ENCODE measurements around the gene RGS2. TPM values are rescaled to one million over a fixed set of nuclear protein-coding genes. Genes with fewer than 3 reads are reported as not detected.

Gene RGS2, protein sequence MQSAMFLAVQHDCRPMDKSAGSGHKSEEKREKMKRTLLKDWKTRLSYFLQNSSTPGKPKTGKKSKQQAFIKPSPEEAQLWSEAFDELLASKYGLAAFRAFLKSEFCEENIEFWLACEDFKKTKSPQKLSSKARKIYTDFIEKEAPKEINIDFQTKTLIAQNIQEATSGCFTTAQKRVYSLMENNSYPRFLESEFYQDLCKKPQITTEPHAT
- 5.6 and 5.8 TPM in 2 replicates for total RNA-seq

DNA sequence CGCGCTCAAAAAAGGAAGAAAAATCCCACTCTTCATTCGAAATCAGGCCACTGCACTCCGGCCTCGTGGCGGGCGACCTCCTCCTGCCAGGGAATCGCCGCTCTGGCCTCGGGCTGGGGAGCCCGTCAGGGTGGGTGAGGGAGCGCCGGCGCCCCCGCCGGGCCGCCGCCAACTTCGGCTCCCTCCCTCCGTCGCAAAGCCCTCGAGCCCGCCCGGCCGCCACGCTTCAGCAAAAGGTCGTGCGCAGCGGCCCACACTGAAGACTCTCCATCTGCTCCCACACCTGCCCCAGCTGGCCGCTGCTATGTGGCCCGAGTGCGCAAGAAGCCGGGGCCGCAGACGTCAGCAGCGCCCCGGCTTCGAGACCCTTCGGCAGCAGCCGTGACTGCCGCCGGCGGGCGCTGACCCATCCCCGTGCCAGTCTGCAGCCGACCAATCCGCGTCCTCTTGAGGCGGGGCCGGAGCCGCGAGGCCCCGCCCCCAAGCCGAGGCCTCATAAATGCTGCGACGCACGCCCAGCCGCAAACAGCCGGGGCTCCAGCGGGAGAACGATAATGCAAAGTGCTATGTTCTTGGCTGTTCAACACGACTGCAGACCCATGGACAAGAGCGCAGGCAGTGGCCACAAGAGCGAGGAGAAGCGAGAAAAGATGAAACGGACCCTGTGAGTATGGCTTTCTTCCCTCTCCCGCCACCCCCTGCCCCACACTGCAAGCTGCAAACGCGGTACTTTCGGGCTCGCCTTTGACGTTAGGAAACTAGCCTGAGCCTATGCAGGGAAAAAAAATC lies at the start of gene RGS2:
RGS2 (plus strand) TSS at position 522 of the 789 bp plus-strand sequence; CDS start at position 555, 33 bp downstream.
- TF ChIP-seq, protein P1, sequence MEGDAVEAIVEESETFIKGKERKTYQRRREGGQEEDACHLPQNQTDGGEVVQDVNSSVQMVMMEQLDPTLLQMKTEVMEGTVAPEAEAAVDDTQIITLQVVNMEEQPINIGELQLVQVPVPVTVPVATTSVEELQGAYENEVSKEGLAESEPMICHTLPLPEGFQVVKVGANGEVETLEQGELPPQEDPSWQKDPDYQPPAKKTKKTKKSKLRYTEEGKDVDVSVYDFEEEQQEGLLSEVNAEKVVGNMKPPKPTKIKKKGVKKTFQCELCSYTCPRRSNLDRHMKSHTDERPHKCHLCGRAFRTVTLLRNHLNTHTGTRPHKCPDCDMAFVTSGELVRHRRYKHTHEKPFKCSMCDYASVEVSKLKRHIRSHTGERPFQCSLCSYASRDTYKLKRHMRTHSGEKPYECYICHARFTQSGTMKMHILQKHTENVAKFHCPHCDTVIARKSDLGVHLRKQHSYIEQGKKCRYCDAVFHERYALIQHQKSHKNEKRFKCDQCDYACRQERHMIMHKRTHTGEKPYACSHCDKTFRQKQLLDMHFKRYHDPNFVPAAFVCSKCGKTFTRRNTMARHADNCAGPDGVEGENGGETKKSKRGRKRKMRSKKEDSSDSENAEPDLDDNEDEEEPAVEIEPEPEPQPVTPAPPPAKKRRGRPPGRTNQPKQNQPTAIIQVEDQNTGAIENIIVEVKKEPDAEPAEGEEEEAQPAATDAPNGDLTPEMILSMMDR (IDR thresholded peaks at IDR 0.05; ENCODE audit: extremely low read depth, low read depth, low read length) = no peak
- peak within 1 kb of the TSS; percentile 95 for H2AFZ ChIP-seq (ENCODE audit: low read length)
- H3K4me3 ChIP-seq (ENCODE audit: insufficient read depth, low read length) = peak within 1 kb of the TSS; percentile 97
- no peaks in the 10 kb centered on the region for H4K20me1 ChIP-seq (ENCODE audit: insufficient read depth, low read length)
- peaks cover 10% of the 10 kb centered on the region for H3K36me3 ChIP-seq (ENCODE audit: insufficient read depth, low read length)
- no peaks in the 10 kb centered on the region for H3K27me3 ChIP-seq (ENCODE audit: insufficient read depth, low read length)
- peak; percentile 95 for DNase-seq (ENCODE audit: insufficient read length, low spot score, missing footprints)
- H3K4me2 ChIP-seq (ENCODE audit: insufficient read depth, low read length) = peak within 1 kb of the TSS; percentile 89
- H3K27ac ChIP-seq (ENCODE audit: low read depth, low read length) = peak within 1 kb of the TSS; percentile 94
- peaks cover 11% of the 10 kb centered on the region for H3K79me2 ChIP-seq (ENCODE audit: insufficient read depth, low read length)
- peaks cover 25% of the 10 kb centered on the region for H3K4me1 ChIP-seq (ENCODE audit: insufficient read depth, low read length)
- H3K9me3 ChIP-seq (ENCODE audit: low read depth, low read length) = no peaks in the 10 kb centered on the region

DNA sequence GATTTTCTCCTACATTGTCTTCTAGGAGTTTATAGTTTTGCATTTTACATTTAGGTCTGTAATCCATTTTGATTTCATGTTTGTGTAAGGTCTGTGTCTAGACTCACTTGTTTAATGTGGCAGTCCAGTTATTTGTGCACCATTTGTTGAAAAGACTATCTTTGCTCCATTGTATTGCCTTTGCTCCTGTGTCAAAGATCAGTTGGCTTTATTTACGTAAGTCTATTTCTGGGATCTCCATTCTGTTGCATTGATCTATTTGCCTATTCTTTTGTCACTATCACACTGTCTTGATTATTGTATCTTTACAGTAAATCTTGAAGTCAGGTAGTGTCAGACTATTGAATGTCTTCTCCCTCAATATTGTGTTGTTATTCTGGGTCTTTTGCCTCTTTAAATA lies 49.7 kb upstream of the RGS2 start:
- no peak for DNase-seq (ENCODE audit: insufficient read length, low spot score, missing footprints)
- Histone ChIP-seq H3K27me3 (ENCODE audit: insufficient read depth, low read length) (no peaks in the 10 kb centered on the region), H3K4me1 (ENCODE audit: insufficient read depth, low read length) (peaks cover 3% of the 10 kb centered on the region), H3K27ac (ENCODE audit: low read depth, low read length) (no peak overlapping the region), H3K9me3 (ENCODE audit: low read depth, low read length) (no peaks in the 10 kb centered on the region), H4K20me1 (ENCODE audit: insufficient read depth, low read length) (no peaks in the 10 kb centered on the region), H3K4me3 (ENCODE audit: insufficient read depth, low read length) (no peak overlapping the region), H3K36me3 (ENCODE audit: insufficient read depth, low read length) (no peaks in the 10 kb centered on the region), H2AFZ (ENCODE audit: low read length) (no peak overlapping the region), H3K79me2 (ENCODE audit: insufficient read depth, low read length) (no peaks in the 10 kb centered on the region), H3K4me2 (ENCODE audit: insufficient read depth, low read length) (no peak overlapping the region)
- TF ChIP-seq, protein P1 (IDR thresholded peaks at IDR 0.05; ENCODE audit: extremely low read depth, low read depth, low read length) = no peak

DNA sequence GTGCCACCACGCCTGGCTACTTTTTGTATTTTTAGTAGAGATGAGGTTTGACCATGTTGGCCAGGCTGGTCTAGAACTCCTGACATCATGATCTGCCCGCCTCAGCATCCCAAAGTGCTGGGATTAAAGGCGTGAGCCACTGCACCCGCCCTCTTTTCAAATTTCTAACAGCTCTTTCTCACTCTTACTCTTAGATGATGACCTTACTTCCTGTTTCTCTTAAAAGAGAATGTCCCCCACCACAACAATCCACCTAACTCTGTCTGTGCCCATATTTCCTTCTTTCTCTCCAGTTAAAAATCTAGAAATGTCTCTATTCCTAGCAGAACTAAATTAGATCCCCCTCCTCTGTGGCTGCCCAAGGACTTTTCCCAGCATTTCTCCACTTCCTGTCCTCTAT lies 46.6 kb upstream of the RGS2 start:
- H3K4me2 ChIP-seq (ENCODE audit: insufficient read depth, low read length) = no peak overlapping the region
- no peaks in the 10 kb centered on the region for H3K36me3 ChIP-seq (ENCODE audit: insufficient read depth, low read length)
- no peaks in the 10 kb centered on the region for H4K20me1 ChIP-seq (ENCODE audit: insufficient read depth, low read length)
- no peaks in the 10 kb centered on the region for H3K9me3 ChIP-seq (ENCODE audit: low read depth, low read length)
- no peaks in the 10 kb centered on the region for H3K27me3 ChIP-seq (ENCODE audit: insufficient read depth, low read length)
- no peak overlapping the region for H3K27ac ChIP-seq (ENCODE audit: low read depth, low read length)
- no peak for DNase-seq (ENCODE audit: insufficient read length, low spot score, missing footprints)
- peaks cover 3% of the 10 kb centered on the region for H3K4me1 ChIP-seq (ENCODE audit: insufficient read depth, low read length)
- TF ChIP-seq, protein P1 (IDR thresholded peaks at IDR 0.05; ENCODE audit: extremely low read depth, low read depth, low read length) = no peak
- H3K4me3 ChIP-seq (ENCODE audit: insufficient read depth, low read length) = no peak overlapping the region
- no peaks in the 10 kb centered on the region for H3K79me2 ChIP-seq (ENCODE audit: insufficient read depth, low read length)
- no peak overlapping the region for H2AFZ ChIP-seq (ENCODE audit: low read length)

DNA sequence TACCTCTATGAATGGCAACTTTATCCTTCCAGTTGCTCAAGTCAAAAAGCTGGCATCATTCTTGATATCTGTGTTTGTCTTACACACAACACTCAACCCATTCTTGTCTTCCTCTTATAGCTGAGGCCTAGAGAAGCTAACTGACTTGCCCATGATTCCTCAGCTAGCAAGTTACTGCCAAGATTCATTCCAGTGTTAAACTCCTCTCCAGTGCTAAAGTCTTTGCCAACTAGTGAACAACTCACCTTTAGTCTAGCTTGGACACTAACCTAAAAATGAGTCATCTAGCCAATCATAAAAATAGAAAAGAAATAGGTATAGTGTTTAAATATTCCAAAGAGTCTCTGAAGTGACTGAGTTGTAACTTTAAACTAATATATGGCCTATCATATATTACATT lies 45.6 kb upstream of the RGS2 start:
- no peaks in the 10 kb centered on the region for H3K79me2 ChIP-seq (ENCODE audit: insufficient read depth, low read length)
- peak overlapping the region; percentile 16 for H3K27ac ChIP-seq (ENCODE audit: low read depth, low read length)
- TF ChIP-seq, protein P1 (IDR thresholded peaks at IDR 0.05; ENCODE audit: extremely low read depth, low read depth, low read length) = no peak
- no peak for DNase-seq (ENCODE audit: insufficient read length, low spot score, missing footprints)
- peaks cover 3% of the 10 kb centered on the region for H3K4me1 ChIP-seq (ENCODE audit: insufficient read depth, low read length)
- H3K4me3 ChIP-seq (ENCODE audit: insufficient read depth, low read length) = no peak overlapping the region
- H3K9me3 ChIP-seq (ENCODE audit: low read depth, low read length) = no peaks in the 10 kb centered on the region
- no peaks in the 10 kb centered on the region for H3K36me3 ChIP-seq (ENCODE audit: insufficient read depth, low read length)
- H3K27me3 ChIP-seq (ENCODE audit: insufficient read depth, low read length) = no peaks in the 10 kb centered on the region
- H4K20me1 ChIP-seq (ENCODE audit: insufficient read depth, low read length) = no peaks in the 10 kb centered on the region
- H3K4me2 ChIP-seq (ENCODE audit: insufficient read depth, low read length) = no peak overlapping the region
- H2AFZ ChIP-seq (ENCODE audit: low read length) = no peak overlapping the region

Data from osteoblast (primary cell).